DND-41 (cell line): ENCODE measurements around the gene AKAP6.

Source experiments
- CTCF ChIP-seq: IDR thresholded peaks from 2 replicates; pipeline ENCODE4 v1.5.1; 2012; ENCODE audit warnings: borderline replicate concordance, low read length, moderate library complexity, mild to moderate bottlenecking; ENCODE audit not compliant: poor library complexity, severe bottlenecking; ENCODE audit errors: extremely low read depth
- EZH2 ChIP-seq: IDR thresholded peaks from 3 replicates; pipeline ENCODE4 v1.6.1; 2012; ENCODE audit warnings: borderline replicate concordance, low read depth, mild to moderate bottlenecking, moderate library complexity, low read length, inconsistent platforms; ENCODE audit not compliant: severe bottlenecking

GRCh38 chr14:32805979-32806378 lies 476.9 kb downstream of the AKAP6 start:
- TF ChIP-seq EZH2 (no peak), CTCF (no peak)
